Stimulated activated effector memory CD8-positive, alpha-beta T cell treated with anti-CD3 and anti-CD28 coated beads, Interleukin-12 subunit alpha, Interleukin-12 subunit beta, amount 100 ng/mL, for 72 hours (primary cell): ENCODE results near the gene PVALB.
A peak's percentile ranks its signal among the peaks of the same experiment; 100 is the strongest.

Experiments
- ATAC-seq: fragments of 150-1000 bp; cut with Tn5 transposase; 2 replicates; pipeline ENCODE4 v1.10.0; 2021
- DNase-seq, 2 donors: peaks; one replicate each; pipeline ENCODE4 v3.0.0; 2021 to 2022; ENCODE audit warnings: low spot score in 2 of 2
- H3K27ac Mint-ChIP-seq: one replicate; pipeline ENCODE4 v1.8.0; 2022; ENCODE audit warnings: mild to moderate bottlenecking, mixed read lengths
- H3K36me3 Mint-ChIP-seq: one replicate; pipeline ENCODE4 v1.8.0; 2022; ENCODE audit warnings: mild to moderate bottlenecking, mixed read lengths
- H3K4me1 Mint-ChIP-seq: one replicate; pipeline ENCODE4 v1.8.0; 2022; ENCODE audit warnings: mixed read lengths
- H3K4me3 Mint-ChIP-seq: one replicate; pipeline ENCODE4 v1.8.0; 2022; ENCODE audit warnings: mild to moderate bottlenecking, mixed read lengths
- H3K9me3 Mint-ChIP-seq: one replicate; pipeline ENCODE4 v1.8.0; 2022; ENCODE audit warnings: mixed read lengths

The PVALB gene

DNA sequence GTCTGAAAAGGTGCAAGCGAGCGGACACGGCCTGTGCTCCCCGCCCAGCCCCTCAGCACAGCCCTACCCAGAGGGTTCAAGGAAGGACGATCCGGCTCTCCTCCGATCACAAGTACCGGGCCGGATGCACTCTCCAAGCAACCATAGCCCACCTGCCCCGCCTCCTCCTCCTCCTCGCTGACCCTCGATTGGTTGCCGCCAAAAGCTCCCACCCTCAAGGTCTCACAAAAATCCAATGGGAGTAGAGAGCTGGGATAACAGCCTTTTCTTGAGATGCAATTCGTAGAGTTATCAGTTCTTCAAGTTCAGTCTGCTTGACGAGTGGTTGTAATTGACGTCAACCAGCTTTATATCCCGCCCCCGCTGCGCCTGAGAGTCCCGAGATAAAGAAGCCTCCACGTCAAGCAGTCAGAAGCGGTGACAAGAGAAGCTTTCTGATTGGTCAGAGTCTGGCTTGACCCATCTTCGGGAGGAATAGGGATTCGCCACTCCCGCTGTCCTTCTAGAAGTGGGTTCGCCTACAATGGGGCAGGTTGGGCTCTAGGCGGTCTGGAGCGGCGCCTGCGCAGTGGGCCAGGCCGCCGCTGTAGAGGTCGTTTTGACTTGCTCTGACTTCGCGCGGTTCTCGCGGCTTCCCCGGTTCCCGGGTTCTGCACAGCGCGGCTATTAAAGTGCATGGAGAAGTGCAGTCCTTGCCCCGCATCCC is 40.7 kb downstream of the PVALB start, which contains the start of gene IFT27:
Gene IFT27, minus strand, starts transcription at position 156 of the 706 bp plus-strand sequence. CDS start 412 bp downstream, outside the sequence.
- peaks cover 6% of the 10 kb centered on the region for H3K36me3 Mint-ChIP-seq
- DNase-seq (peak; percentile 80 to 97), ATAC-seq (peak; percentile 96)
- peaks cover 49% of the 10 kb centered on the region for H3K4me1 Mint-ChIP-seq
- no peaks in the 10 kb centered on the region for H3K9me3 Mint-ChIP-seq
- H3K4me3 Mint-ChIP-seq = peak within 1 kb of the TSS; percentile 77
- peak within 1 kb of the TSS; percentile 90 for H3K27ac Mint-ChIP-seq

DNA sequence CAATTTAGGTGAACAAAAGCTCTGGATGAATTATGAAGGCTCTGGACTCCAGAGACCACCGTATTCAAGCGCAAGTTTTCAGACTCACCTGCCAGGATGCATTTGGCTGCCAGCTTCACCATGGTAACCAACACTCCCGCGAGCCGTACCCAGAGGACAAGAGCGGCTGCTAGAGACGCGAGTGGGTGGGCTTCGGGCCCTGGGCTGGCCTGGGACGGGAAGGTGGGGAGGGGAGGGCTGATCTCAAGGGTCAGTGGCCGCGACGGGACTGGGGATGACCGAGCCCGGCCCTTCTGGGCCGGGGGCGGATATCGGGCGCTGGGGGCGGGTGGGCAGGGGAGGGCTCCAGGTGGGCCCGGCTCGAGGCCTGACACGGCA is 41.3 kb downstream of the PVALB start:
- peak overlapping the region; percentile 77 for H3K4me3 Mint-ChIP-seq
- H3K4me1 Mint-ChIP-seq = peaks cover 54% of the 10 kb centered on the region
- ATAC-seq (no peak), DNase-seq (peak in 1 of 2 donors; percentile 5)
- peak overlapping the region; percentile 90 for H3K27ac Mint-ChIP-seq
- H3K9me3 Mint-ChIP-seq = no peaks in the 10 kb centered on the region
- peaks cover 6% of the 10 kb centered on the region for H3K36me3 Mint-ChIP-seq

DNA sequence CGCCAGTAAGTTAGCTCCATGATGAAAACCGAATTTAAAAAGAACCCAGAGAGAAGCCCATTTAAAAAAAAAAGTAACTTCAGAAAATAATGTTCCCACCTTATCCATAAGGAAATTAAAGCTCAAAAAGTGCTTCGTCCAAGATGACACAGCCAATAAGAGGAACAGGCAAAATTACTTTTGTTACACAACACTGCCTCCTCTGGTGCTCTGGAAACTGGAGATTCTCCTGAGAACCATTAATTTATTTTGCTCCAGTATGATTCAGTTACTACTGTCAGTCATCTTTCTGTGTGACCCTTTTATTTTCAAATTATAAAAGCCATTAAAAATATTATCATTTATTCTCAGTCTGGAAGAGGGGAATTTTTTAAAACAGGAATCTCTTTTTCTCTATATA is 42.9 kb downstream of the PVALB start:
- H3K27ac Mint-ChIP-seq = no peak overlapping the region
- H3K4me3 Mint-ChIP-seq = no peak overlapping the region
- DNase-seq = no peak

DNA sequence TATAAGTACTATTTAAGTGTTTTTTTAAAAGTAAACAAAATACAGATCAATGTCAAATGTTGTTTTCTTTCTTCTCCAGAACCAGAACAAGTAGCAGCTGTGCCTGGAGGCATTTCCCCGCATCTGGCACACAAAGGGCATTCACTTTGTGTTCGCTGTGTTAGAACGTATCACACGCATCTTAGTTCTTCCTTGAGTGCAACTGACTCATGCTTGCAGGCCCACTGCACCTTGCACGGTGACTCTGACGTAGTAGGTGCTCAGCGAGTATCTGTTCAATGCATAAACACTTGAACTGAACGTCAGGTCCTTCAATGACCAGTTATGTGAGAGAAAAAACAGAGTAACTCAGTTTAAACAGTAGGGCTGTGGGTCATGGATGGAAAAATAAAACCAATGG is 44.4 kb downstream of the PVALB start:
- DNase-seq = no peak
- peaks cover 45% of the 10 kb centered on the region for H3K4me1 Mint-ChIP-seq
- H3K36me3 Mint-ChIP-seq = peaks cover 6% of the 10 kb centered on the region
- ATAC-seq = no peak
- H3K9me3 Mint-ChIP-seq = no peaks in the 10 kb centered on the region
- H3K27ac Mint-ChIP-seq = no peak overlapping the region
- H3K4me3 Mint-ChIP-seq = no peak overlapping the region

More for the DNA sequence above, 42.9 kb downstream of the PVALB start:
- ATAC-seq = no peak
- Mint-ChIP-seq H3K9me3 (no peaks in the 10 kb centered on the region), H3K36me3 (peaks cover 6% of the 10 kb centered on the region), H3K4me1 (peaks cover 59% of the 10 kb centered on the region)

DNA sequence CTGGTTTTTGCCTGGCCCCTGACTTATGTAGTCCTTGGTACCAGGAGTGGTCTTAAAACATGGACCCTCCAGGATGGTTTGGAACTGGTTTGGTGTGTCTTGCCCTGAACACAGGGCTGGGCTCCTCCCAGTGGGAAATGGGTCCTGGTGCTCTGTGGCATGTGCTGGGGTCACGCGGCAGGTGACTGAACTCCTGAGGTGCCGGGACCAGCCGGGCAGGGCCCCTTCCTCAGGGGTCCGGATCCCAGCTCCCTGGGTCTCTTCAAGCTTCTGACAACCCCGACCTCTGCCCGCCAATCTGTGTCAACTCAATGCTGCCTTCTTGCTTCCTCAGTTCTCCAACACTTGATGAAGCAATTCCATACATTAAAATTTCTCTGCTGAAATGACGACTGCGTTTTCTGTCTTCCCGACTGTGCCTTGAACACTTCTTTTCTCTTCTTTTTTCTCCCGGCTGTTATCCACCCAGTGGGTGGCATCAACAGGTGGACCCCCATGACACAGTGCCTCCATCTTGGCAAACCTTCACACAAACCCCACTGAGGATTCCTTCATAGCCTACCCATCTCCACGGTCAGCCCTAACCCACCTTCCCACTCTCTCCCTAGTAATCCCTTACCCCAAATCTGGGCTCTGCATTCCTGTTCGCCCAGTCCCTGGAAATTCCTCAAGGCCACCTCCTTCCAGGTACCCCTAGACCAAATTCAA is 45.3 kb downstream of the PVALB start:
- Mint-ChIP-seq H3K36me3 (peaks cover 6% of the 10 kb centered on the region), H3K27ac (peak overlapping the region; percentile 10), H3K9me3 (no peaks in the 10 kb centered on the region), H3K4me3 (no peak overlapping the region), H3K4me1 (peaks cover 38% of the 10 kb centered on the region)
- DNase-seq (no peak), ATAC-seq (no peak)

DNA sequence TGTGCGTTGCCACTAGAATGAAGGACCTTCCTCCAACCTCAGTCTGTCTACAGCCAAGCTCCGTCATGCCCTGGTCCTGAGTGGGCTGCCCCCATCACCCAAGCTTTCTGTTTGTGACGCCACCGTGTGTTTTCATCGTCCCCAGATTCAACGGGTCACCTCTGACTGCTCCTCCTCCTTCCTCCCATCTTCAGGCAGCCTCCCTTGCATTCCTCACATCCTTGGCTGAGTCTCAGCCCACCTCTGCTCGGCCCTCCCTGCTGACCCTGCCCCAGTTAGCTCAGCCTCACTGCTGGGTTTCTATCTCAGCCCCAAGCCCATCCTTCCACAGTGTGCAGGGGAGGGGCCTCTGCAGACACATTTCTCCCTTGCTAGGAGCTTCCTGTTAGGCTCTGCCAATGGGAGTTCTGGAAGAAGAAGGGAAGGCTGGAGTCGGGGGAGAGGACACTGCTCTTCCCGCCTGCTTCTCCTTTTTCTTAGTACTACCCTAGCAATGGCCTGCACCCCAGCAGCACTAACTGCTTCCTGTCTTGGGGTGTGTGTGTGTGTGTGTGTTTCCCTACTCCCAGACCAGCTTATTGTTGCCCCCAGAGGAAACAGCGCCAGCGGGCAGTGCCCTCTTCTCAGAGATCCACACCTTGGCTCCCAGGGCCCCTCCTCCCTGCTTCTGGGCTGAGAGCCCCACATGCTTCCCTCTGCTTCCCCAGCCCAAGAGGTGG is 46.2 kb downstream of the PVALB start:
- H3K4me1 Mint-ChIP-seq = peaks cover 33% of the 10 kb centered on the region
- DNase-seq = no peak
- peaks cover under 1% of the 10 kb centered on the region for H3K36me3 Mint-ChIP-seq
- peak overlapping the region; percentile 10 for H3K27ac Mint-ChIP-seq
- no peak overlapping the region for H3K4me3 Mint-ChIP-seq
- ATAC-seq = no peak
- no peaks in the 10 kb centered on the region for H3K9me3 Mint-ChIP-seq

DNA sequence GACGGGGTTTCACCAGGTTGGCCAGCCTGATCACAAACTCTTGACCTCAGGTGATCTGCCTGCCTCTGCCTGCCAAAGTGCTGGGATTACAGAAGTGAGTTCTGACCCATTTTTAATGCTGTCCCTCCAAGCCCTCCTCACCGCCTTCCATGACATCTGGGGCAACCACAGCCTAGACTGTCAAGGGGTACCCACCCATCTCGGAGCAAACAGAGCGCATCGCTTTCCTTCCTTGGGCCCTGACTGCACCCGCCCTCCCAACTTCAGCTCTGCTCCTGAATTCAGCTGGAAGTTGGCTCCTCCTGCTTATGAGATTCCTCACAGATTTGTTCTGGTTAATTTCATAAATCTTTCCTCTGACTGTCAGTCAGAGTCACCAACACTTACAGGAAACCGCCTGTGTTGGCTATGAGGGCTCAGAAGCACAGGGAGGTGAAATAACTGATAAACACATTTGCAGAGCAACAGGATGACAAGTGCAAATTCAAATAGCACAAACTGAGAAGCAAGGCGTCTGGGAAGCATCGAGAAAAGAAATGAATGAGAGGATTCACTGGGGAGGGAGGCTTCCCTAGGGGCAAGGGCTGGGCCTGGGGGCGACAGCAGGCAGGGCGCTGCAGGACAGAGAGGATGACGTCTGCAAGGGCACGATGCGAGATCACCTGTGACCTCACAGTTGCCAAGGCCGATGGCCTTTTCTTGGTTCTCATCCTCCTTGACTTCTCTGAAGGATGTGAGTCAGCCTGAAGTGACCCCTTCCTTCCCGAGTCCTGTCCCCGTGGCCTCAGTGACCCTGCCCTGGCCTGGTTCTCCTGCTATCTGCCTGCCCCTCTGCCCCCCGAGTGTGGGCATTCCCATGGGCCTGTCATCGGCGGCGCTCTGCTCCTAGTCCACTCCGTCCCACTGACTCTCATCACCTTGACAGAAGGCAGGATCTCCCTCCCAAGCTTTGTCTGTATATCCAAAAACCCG is 47.0 kb downstream of the PVALB start:
- H3K36me3 Mint-ChIP-seq = no peaks in the 10 kb centered on the region
- H3K4me1 Mint-ChIP-seq = peaks cover 27% of the 10 kb centered on the region
- ATAC-seq (no peak), DNase-seq (no peak)
- no peaks in the 10 kb centered on the region for H3K9me3 Mint-ChIP-seq
- H3K27ac Mint-ChIP-seq = peak overlapping the region; percentile 69
- no peak overlapping the region for H3K4me3 Mint-ChIP-seq

DNA sequence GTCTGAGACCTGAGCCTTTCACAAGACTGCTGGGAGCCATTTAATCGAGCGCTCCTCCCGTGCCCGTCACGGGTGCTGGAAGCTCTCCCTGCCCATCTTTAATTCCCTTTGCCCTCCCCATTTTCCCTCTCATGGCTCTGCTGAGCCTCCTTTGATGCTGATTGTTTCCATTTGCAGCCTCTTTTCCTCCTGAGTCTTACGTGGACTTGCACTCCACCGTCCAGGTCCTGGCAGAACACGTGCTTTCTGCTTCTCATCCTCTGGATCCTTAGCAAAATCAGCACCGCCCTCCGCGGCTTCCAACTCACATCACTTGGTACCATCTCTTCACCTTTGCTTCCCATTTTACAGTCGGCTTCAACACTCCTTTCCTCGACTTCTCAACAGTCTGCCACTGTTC is 48.2 kb downstream of the PVALB start:
- DNase-seq (no peak), ATAC-seq (no peak)
- no peaks in the 10 kb centered on the region for H3K36me3 Mint-ChIP-seq
- H3K9me3 Mint-ChIP-seq = no peaks in the 10 kb centered on the region
- no peak overlapping the region for H3K4me3 Mint-ChIP-seq
- peaks cover 26% of the 10 kb centered on the region for H3K4me1 Mint-ChIP-seq
- no peak overlapping the region for H3K27ac Mint-ChIP-seq

DNA sequence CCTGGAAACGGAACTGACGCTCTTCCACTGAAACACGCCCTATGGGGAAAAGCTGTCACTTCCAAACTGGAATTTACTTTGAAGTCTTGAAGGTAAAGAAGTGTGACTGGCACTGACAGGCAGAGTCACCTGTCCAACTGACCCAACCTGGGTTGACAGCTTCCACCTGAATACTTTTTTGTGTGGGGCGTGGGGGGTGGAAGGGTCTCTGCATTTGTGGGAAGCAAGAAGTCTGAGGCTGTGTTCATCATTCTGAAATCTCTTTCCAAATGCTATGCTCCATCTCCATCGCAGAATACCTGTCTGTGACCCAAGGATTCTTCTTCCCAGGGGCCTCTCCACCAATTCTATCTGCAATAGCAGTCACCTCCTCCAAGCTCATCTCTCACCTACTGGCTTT is 48.7 kb downstream of the PVALB start:
- DNase-seq (no peak), ATAC-seq (no peak)
- Mint-ChIP-seq H3K27ac (no peak overlapping the region), H3K9me3 (no peaks in the 10 kb centered on the region), H3K36me3 (no peaks in the 10 kb centered on the region), H3K4me1 (peaks cover 26% of the 10 kb centered on the region), H3K4me3 (no peak overlapping the region)

DNA sequence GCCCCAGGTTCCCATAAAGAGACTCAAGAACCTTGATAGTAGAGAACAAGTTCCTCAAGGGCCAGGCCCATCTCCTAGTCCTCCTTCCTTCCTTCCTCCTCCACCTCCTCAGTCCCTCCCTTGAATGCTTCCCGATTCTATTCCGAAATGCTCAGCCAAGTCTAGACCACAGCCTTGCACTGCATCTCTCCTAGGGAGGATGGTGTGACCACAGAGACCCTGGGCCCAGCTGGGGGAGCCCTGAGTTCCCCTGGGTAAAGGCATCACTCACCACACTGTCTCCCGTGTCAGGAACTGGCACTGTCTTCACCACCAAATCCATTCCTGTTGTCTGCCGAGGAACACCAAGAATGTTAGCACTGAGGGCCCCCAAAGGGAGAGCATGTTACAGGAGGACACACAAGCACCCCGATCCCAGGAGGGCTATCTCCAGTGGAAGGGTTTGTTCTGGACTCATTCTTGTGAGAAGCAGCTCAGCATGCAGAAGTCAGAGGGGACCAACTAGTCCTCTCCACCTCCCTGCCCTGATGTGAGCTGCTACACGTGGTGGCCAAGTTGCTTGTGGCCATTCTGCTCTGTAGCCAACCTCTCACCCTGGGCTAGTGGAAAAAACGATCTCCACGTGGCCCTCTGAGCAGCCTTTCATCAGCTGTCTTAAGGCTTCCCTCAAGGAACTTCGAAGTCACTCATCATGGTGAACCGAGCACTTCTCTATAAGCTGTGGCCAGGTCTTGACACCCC is 49.6 kb downstream of the PVALB start:
- no peaks in the 10 kb centered on the region for H3K36me3 Mint-ChIP-seq
- H3K27ac Mint-ChIP-seq = no peak overlapping the region

DNA sequence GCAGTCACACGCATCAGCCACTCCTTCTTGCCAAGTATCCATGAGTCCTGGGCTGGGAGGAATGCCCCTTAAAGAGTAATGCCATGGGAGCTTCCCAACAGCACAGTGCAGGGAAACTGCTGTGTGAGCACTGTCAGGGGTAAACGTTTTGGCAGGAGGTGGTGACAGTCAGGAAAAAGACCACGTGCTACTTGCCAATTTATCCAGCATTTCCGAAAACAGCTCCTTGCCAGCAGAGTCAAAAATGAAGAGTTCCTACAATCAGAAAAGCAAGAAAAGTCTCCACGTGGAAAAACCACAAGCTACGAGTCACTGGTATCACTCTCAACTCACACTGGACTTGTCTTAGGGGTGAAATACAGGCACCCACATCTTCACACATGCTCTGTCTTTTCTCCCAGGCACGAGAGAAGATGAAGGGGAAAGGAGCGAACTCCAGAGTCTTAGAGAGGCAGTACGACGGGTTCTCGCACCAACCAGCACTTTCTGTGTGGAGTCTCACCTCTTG is 50.8 kb downstream of the PVALB start:
- ATAC-seq (no peak), DNase-seq (no peak)
- no peaks in the 10 kb centered on the region for H3K9me3 Mint-ChIP-seq
- H3K36me3 Mint-ChIP-seq = no peaks in the 10 kb centered on the region
- H3K4me1 Mint-ChIP-seq = peaks cover 15% of the 10 kb centered on the region
- no peak overlapping the region for H3K4me3 Mint-ChIP-seq
- H3K27ac Mint-ChIP-seq = peak overlapping the region; percentile 52

More for the DNA sequence above, 49.6 kb downstream of the PVALB start:
- DNase-seq (no peak), ATAC-seq (no peak)
- no peak overlapping the region for H3K4me3 Mint-ChIP-seq
- no peaks in the 10 kb centered on the region for H3K9me3 Mint-ChIP-seq
- peaks cover 26% of the 10 kb centered on the region for H3K4me1 Mint-ChIP-seq

DNA sequence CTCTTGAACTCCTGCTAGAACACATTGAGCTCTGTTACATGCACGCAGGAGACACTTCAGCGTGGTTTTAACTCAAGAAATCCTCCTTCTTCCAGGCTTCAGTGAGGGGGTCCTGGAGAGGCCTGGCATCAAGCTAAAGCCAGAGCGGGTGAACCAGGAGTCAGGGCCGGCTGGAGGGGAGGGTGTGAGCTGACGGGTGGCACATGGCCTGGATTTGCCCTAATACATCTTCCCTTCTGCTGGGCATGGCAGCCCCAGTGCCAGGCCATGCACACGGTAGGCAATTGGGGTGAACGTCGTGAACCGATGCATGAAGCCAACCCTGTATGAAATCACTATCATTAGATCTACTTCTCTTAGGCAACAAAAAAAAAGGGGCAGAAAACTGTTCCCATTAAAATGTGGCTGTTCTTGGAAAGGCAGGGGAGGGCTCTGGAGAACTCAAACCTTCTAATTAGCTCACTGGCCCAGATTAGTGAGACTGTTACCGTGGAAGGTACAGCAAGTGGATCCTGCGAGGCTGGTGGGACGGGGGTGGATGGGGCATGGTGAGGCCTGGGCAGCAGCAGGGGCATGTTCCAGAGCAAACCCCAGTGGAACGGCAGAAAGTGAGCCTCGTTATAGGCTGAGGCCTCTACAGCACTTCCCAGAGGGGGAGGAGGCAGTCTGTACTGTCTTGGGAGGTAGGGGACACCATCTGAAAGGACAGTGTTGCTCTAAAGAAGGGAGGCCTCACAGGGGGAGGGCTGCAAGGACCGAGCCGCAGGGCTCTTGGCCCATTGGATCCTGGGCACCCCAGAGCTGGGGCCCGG is 51.5 kb downstream of the PVALB start:
- no peaks in the 10 kb centered on the region for H3K36me3 Mint-ChIP-seq
- ATAC-seq (no peak), DNase-seq (no peak)

DNA sequence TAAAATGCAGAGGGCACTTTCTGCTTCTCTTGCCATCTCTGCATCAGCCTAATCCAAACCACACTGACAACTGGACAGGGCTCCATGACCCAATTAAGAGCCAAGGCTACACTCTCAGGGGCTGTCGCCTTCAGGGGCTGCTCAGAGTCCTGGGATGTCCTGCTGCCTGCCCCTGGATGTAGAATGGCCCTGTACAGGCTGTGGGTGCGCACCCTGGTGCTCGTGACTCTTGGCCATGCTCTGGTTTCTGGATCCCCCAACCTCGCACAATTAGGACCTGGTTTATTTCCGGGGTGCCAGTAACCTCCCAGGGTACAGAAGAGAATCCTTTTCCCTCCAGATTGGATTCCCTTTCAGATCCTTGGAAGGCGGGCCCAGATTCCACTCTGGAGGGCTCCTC is 52.2 kb downstream of the PVALB start:
- Mint-ChIP-seq H3K4me3 (no peak overlapping the region), H3K4me1 (peaks cover 1% of the 10 kb centered on the region), H3K36me3 (no peaks in the 10 kb centered on the region), H3K9me3 (no peaks in the 10 kb centered on the region), H3K27ac (peak overlapping the region; percentile 52)
- ATAC-seq (no peak), DNase-seq (no peak)

More for the DNA sequence above, 51.5 kb downstream of the PVALB start:
- Mint-ChIP-seq H3K4me1 (peaks cover 8% of the 10 kb centered on the region), H3K9me3 (no peaks in the 10 kb centered on the region), H3K27ac (peak overlapping the region; percentile 52), H3K4me3 (no peak overlapping the region)
